K562 (cell line): ENCODE results near the gene KNL1. TPM values are rescaled to one million over a fixed set of nuclear protein-coding genes. Genes with fewer than 3 reads are reported as not detected.

ENCODE experiments used
- ADNP ChIP-seq: fragments of 200-800 bp; sonication (Bioruptor generic); IDR thresholded peaks from 2 replicates; pipeline ENCODE4 v1.6.1; 2016; ENCODE audit warnings: missing genetic modification characterization, missing compliant biosample characterization
- ATF4 ChIP-seq: fragments of 450-650 bp; formaldehyde crosslinking; IDR thresholded peaks from 2 replicates; pipeline ENCODE4 v1.4.0; 2022; ENCODE audit warnings: mild to moderate bottlenecking, moderate library complexity
- CBX3 ChIP-seq, 2 experiments: IDR thresholded peaks; 1 replicate in 1 of 2; 2 replicates in 1 of 2; pipeline ENCODE4 v1.6.1; 2012; ENCODE audit warnings: inconsistent platforms in 2 of 2, low read length in 2 of 2, borderline replicate concordance in 1 of 2, control low read depth in 1 of 2
- CTBP1 ChIP-seq: fragments of 450-650 bp; IDR thresholded peaks from 2 replicates; pipeline ENCODE4 v1.6.1; 2016; ENCODE audit warnings: borderline replicate concordance
- CTCFL ChIP-seq: IDR thresholded peaks from 2 replicates; pipeline ENCODE4 v1.6.1; 2011; ENCODE audit warnings: borderline replicate concordance, low read depth, mild to moderate bottlenecking, moderate library complexity, low read length; ENCODE audit not compliant: insufficient read depth, poor library complexity, severe bottlenecking
- EP400 ChIP-seq: fragments of 450-650 bp; IDR thresholded peaks from 2 replicates; pipeline ENCODE4 v1.6.1; 2017; ENCODE audit warnings: antibody characterized with exemption, mild to moderate bottlenecking, moderate library complexity
- ETS1 ChIP-seq: conservative IDR thresholded peaks from 2 replicates; pipeline ENCODE4 v1.6.1; 2011; ENCODE audit warnings: low read depth, mild to moderate bottlenecking, low read length; ENCODE audit not compliant: control insufficient read depth
- FOS ChIP-seq: IDR thresholded peaks from 3 replicates; pipeline ENCODE4 v1.6.1; 2011; ENCODE audit not compliant: insufficient read length; ENCODE audit errors: extremely low read depth
- HDAC2 ChIP-seq: fragments of 450-650 bp; IDR thresholded peaks from 2 replicates; pipeline ENCODE4 v1.6.1; 2016; ENCODE audit warnings: mild to moderate bottlenecking
- KDM1A ChIP-seq, 2 experiments: fragments of 450-650 bp; IDR thresholded peaks; 2 replicates each; pipeline ENCODE4 v1.6.1; 2016; ENCODE audit warnings: mild to moderate bottlenecking in 2 of 2
- PCBP1 ChIP-seq: fragments of 200-400 bp; formaldehyde crosslinking; IDR thresholded peaks from 2 replicates; pipeline ENCODE4 v1.6.1; 2018; ENCODE audit warnings: mild to moderate bottlenecking, low read depth, low read length; ENCODE audit not compliant: poor library complexity, severe bottlenecking
- POU5F1 ChIP-seq: fragments of 150-350 bp; IDR thresholded peaks from 2 replicates; pipeline ENCODE4 v1.6.1; 2014; ENCODE audit warnings: borderline replicate concordance, low read length, low read depth, mild to moderate bottlenecking; ENCODE audit not compliant: partially characterized antibody
- RBBP5 ChIP-seq: fragments of 200-600 bp; sonication (generic); IDR thresholded peaks from 2 replicates; pipeline ENCODE4 v1.6.1; 2012; ENCODE audit warnings: borderline replicate concordance, mild to moderate bottlenecking, low read length, control low read depth, inconsistent platforms; ENCODE audit not compliant: insufficient read depth, poor library complexity, severe bottlenecking
- SMARCA4 ChIP-seq: fragments of 450-650 bp; IDR thresholded peaks from 2 replicates; pipeline ENCODE4 v1.6.1; 2016
- SMARCE1 ChIP-seq: fragments of 450-650 bp; IDR thresholded peaks from 2 replicates; pipeline ENCODE4 v1.7.1; 2016; ENCODE audit warnings: mild to moderate bottlenecking
- SNIP1 ChIP-seq: fragments of 450-650 bp; IDR thresholded peaks from 2 replicates; pipeline ENCODE4 v1.7.1; 2017; ENCODE audit warnings: low read depth, mild to moderate bottlenecking
- SOX6 ChIP-seq: fragments of 450-650 bp; IDR thresholded peaks from 2 replicates; pipeline ENCODE4 v1.6.1; 2014; ENCODE audit warnings: mild to moderate bottlenecking
- TAF7 ChIP-seq: fragments of 450-650 bp; IDR thresholded peaks from 2 replicates; pipeline ENCODE4 v1.6.1; 2016; ENCODE audit warnings: missing genetic modification characterization, missing compliant biosample characterization
- TARDBP ChIP-seq: fragments of 450-650 bp; IDR thresholded peaks from 2 replicates; pipeline ENCODE4 v1.6.1; 2016
- TCF3 ChIP-seq: sonication (generic); formaldehyde crosslinking; IDR thresholded peaks from 2 replicates; pipeline ENCODE4 v1.4.0; 2020; ENCODE audit warnings: mild to moderate bottlenecking, missing genetic modification reagents
- XRCC5 ChIP-seq: fragments of 200-400 bp; formaldehyde crosslinking; IDR thresholded peaks from 2 replicates; pipeline ENCODE4 v1.6.1; 2017; ENCODE audit warnings: low read depth, mild to moderate bottlenecking, low read length
- ZKSCAN1 ChIP-seq: fragments of 150-350 bp; IDR thresholded peaks from 2 replicates; pipeline ENCODE4 v1.6.1; 2016; ENCODE audit warnings: low read depth, low read length
- ZNF830 ChIP-seq: fragments of 250-450 bp; sonication (Bioruptor Pico); IDR thresholded peaks from 2 replicates; pipeline ENCODE4 v1.5.0; 2021; ENCODE audit warnings: mild to moderate bottlenecking
- polyA plus RNA-seq, 8 experiments: library from polyadenylated mRNA; depleted of rRNA in 4 of 8; stranded (reverse) in 5 of 8; unstranded in 3 of 8; fragments of >200 nt; fragmentation: Nextera tagmentation in 2 of 8; fragmentation: Illumina TruSeq in 1 of 8; extraction: Ambion mirVana in 2 of 8; extraction: Trizol in 1 of 8; gene quantifications; 2 replicates each; pipeline versions ENCODE4 v1.2.1 to v1.2.3, GENCODE V29; 2011 to 2014; ENCODE audit warnings: inconsistent platforms in 1 of 8, missing spikeins in 1 of 8
- total RNA-seq, 7 experiments: library from RNA; depleted of rRNA in 6 of 7; stranded (reverse); fragments of >200 nt in 6 of 7; fragmentation: Illumina TruSeq in 2 of 7; extraction: Trizol in 2 of 7; gene quantifications; 2 replicates each; pipeline versions ENCODE4 v1.2.1 to v1.2.3, GENCODE V29; 2011 to 2021; ENCODE audit warnings: low replicate concordance in 1 of 7

KNL1 gene
- total and polyA plus RNA-seq, 9 of the 15 experiments (the other 6 are each of a cell fraction or from before 2014, with no cell fraction given), result 14.5 to 65.4 (median 34.6) TPM

GRCh38 chr15:40569129-40569953 lies 24.7 kb upstream of the KNL1 start, which contains the start of gene RPUSD2 (continued):
- TF ChIP-seq CTCFL, result no peak
- no peak for TF ChIP-seq ZNF830 (CRISPR knock-in tag)
- peak; percentile 91; the same call in 1 of the 2 replicates for TF ChIP-seq HDAC2
- TF ChIP-seq SNIP1, result no peak
- 0 out of 2 replicates have a peak, but pooled peaks have one; percentile 19 for TF ChIP-seq SOX6
- TF ChIP-seq SMARCE1, result no peak
- peak; percentile 32; the same call in 1 of the 2 replicates for TF ChIP-seq TCF3 (CRISPR knock-in tag)
- no peak for TF ChIP-seq SMARCA4
- TF ChIP-seq ETS1, result peak; percentile 83
- peak; percentile 95 for TF ChIP-seq EP400
- no peak for TF ChIP-seq CBX3 (IDR thresholded peaks at IDR 0.05; ENCODE audit: borderline replicate concordance in 1 of 2, low read length in 2 of 2)
- TF ChIP-seq ATF4, result no peak
- peak; percentile 31; the same call in 1 of the 2 replicates for TF ChIP-seq TARDBP
- peak; percentile 91 for TF ChIP-seq RBBP5
- no peak for TF ChIP-seq TAF7 (tag)
- no peak for TF ChIP-seq POU5F1
- peak; percentile 26 for TF ChIP-seq PCBP1
- TF ChIP-seq ADNP (tag), result no peak
- no peak for TF ChIP-seq XRCC5
- peak; percentile 61; the same call in 1 of the 2 replicates for TF ChIP-seq ZKSCAN1
- peak; percentile 22 for TF ChIP-seq FOS
- TF ChIP-seq CTBP1, result peak; percentile 64; the same call in 1 of the 2 replicates
- TF ChIP-seq KDM1A (IDR thresholded peaks at IDR 0.05), result no peak
